ENCODE measurements around the gene VPS26C. TPM values are rescaled to one million over a fixed set of nuclear protein-coding genes. Genes with fewer than 3 reads are reported as not detected.

The VPS26C gene
- total and polyA plus RNA-seq, 2 of the 13 experiments (the other 11 are each of a cell fraction or from before 2014, with no cell fraction given) = 30.3 to 39.7 TPM

DNA sequence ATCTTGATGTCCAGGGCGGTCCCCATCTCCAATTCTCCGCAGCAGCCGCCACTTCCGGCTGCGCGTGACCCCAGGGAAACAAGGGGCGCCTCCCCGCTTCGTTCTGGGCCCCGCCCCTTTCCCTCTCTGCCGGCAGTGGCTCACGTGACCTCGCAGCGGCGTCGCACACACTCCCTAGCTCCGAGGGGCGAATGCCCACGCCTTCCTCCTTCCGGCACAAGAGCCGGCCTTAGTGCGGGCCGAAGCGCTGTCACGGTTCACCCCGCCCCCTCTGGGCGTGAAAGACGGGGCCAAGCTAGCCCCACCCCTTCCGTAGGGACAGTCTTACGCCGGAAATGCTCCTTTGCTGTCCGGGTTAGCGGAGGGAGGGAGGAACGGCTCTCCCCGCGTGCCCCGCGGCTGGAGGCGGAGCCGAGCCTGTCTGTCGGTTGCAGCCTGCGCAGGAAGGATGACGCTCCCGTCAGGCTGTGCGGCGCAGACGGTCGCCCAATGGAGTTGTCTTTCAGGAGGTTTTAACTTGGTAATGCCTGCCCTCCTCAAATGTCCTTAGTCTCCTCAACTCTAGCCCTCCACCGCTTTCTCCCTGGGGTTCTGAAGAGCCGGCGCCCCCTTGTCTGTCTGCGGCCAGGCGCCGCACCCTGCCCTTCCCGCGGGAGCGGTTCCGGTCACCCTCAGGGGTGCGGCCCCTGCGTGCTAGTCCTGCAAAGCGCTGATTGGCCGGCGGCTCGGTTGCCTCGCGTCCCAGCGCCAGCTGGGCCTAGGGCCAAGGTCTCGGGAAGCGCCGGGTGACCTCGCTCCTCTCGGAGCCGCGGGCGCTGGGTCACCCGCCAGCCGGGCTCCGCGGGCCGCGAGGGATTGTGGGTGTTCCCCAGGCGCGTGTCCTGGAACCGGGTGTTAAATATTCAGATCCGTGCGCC, at the start of gene VPS26C (continued):
- TF ChIP-seq ZNF646 (CRISPR knock-in tag; IDR thresholded peaks at IDR 0.05) = no peak; the same call in 1 of the 2 replicates
- peak; percentile 98 for TF ChIP-seq NR2C2 (CRISPR knock-in tag; IDR thresholded peaks at IDR 0.05; ENCODE audit: borderline replicate concordance)
- TF ChIP-seq ZNF24 (IDR thresholded peaks at IDR 0.05) = 0 out of 2 replicates have a peak, but pooled peaks have one; percentile 12
- TF ChIP-seq ZNF589 (CRISPR knock-in tag; conservative IDR thresholded peaks at IDR 0.05) = peak; percentile 91
- TF ChIP-seq ZNF292 (CRISPR knock-in tag; IDR thresholded peaks at IDR 0.05; ENCODE audit: borderline replicate concordance, low read depth) = peak; percentile 76; the same call in 1 of the 2 replicates
- TF ChIP-seq NFKBIZ (CRISPR knock-in tag; IDR thresholded peaks at IDR 0.05) = no peak
- TF ChIP-seq EEA1 (CRISPR knock-in tag; IDR thresholded peaks at IDR 0.05; ENCODE audit: borderline replicate concordance) = no peak
- TF ChIP-seq ZNF558 (CRISPR knock-in tag; IDR thresholded peaks at IDR 0.05; ENCODE audit: borderline replicate concordance) = peak; percentile 82
- no peak for TF ChIP-seq TP53 (CRISPR knock-in tag; conservative IDR thresholded peaks at IDR 0.05)
- peak; percentile 67 for TF ChIP-seq SP2 (CRISPR knock-in tag; IDR thresholded peaks at IDR 0.05)
- TF ChIP-seq DNMT1 (CRISPR knock-in tag; IDR thresholded peaks at IDR 0.05) = 0 out of 2 replicates have a peak, but pooled peaks have one; percentile 48
- TF ChIP-seq ZNF512 (CRISPR knock-in tag; IDR thresholded peaks at IDR 0.05) = no peak
- TF ChIP-seq ETV5 (CRISPR knock-in tag; IDR thresholded peaks at IDR 0.05; ENCODE audit: borderline replicate concordance) = peak; percentile 92
- TF ChIP-seq JUNB (CRISPR knock-in tag; IDR thresholded peaks at IDR 0.05; ENCODE audit: borderline replicate concordance) = no peak
- TF ChIP-seq TBX2 (CRISPR knock-in tag; IDR thresholded peaks at IDR 0.05; ENCODE audit: borderline replicate concordance) = peak; percentile 86; the same call in 1 of the 2 replicates
- TF ChIP-seq ZNF572 (CRISPR knock-in tag; IDR thresholded peaks at IDR 0.05) = peak; percentile 76; the same call in 1 of the 2 replicates
- peak; percentile 36; the same call in 1 of the 2 replicates for TF ChIP-seq ZNF441 (CRISPR knock-in tag; IDR thresholded peaks at IDR 0.05; ENCODE audit: borderline replicate concordance)
- no peak for TF ChIP-seq ZNF230 (CRISPR knock-in tag; IDR thresholded peaks at IDR 0.05)
- TF ChIP-seq SRSF9 (IDR thresholded peaks at IDR 0.05; ENCODE audit: borderline replicate concordance, insufficient read depth, low read depth, low read length, poor library complexity, severe bottlenecking) = no peak
- TF ChIP-seq WIZ (CRISPR knock-in tag; IDR thresholded peaks at IDR 0.05) = peak; percentile 31; the same call in 1 of the 2 replicates
- no peak for TF ChIP-seq NR2F2 (IDR thresholded peaks at IDR 0.05; ENCODE audit: borderline replicate concordance, low read depth)

All from HepG2 (cell line).